ENCODE data around the gene GJC1.
"Not testable (repeated sequence)": the region's sequence is repeated elsewhere in the genome, so short reads cannot be mapped to it uniquely, and the experiment has no call there.

The GJC1 gene

DNA sequence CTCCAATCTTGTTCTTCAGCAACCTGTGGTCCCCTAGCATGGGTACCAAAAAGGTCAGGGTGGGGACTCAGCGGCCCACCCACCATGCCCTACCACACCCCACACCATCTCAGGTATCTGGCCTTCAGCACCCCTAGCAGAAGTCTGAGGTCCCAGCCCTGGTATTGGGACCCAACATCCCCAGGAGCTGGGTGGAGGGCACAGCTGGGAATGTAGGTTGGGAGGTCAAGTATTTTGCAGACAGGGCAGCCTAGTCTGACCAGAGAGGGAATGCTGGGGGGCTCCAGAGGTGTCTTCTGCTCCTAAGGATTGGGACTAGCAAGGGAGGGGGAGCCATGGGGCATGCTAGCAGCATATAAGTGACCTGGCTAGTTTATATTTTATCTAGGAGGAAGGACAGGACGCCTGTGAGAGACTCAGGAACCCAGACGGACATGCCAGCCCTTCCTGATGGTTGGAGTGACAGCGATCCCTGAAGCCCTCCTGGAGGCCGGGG, 72.1 kb downstream of the GJC1 start:
- no peak for DNase-seq

DNA sequence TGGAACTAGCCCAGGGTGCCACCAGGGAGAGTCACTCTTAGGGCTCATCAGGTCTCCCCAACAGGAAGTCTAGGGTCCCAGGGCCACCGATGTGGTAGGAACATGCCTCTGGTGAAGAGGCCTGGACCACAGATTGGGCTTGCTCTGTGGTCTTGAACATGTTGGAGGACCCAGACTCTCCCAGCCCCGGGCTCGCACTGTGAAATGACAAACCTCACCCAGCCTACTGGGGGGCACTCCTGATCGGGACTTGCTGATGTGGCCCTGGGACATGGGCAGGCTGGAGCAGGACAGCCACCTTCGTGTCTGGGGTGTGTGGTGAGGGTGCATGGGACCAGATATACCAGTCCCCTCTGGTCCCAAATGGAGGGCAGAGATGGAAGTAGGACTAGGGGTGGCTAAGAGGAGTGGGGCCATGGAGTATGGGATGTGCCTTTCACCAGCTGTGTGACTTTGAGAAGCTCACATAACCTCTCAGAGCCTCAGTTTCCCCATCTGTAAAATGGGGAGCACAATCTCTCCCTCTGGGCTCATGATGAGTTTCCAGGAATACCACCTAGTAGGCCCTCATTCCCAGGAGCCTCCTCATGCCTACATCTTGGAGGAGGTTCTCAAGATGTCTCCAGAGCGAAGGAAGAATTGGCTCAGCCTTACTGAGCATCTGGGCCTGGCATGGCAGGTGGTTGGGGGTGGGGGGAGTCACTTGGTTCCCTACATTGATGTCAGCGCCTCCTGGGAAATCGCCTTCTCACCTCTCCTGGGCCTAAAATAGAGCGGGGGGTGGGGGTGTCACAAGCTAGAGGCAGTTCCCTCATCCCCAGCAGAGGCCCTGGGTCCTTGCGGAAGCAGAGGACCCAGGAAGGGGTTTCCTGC, 72.8 kb downstream of the GJC1 start:
- no peak for DNase-seq

DNA sequence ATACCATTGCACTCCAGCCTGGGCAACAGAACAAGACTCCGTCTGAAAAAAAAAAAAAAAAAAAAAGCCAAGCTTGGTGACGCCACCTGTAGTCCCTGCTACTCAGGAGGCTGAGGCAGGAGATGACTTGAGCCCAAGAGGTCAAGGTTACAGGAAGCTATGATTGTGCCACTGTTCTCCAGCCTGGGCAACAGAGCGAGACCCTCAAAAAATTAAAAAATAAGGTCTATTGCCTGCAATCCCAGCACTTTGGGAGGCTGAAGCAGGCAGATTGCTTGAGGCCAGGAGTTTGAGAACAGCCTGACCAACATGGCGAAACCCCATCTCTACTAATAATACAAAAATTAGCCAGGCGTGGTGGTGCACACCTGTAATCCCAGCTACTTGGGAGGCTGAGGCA, 74.9 kb downstream of the GJC1 start:
- not testable (repeated sequence) for DNase-seq

DNA sequence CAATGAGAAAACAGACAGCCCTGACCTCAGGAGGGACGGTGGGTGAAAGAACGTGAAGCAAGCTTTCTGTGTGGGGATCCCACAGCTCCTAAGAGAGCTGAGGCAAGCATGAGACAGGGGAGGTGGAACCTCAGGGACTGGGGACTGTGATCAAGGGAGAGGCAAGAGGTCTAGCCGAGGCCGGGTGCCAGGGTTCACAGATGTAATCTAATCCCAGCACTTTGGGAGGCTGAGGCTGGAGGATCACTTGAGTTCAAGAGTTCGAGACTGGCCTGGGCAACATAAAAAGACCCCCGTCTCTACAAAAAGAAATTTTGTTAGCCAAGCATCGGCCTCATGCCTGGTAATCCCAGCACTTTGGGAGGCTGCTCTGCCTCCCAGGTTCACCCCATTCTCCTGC, 75.8 kb downstream of the GJC1 start:
- no peak for DNase-seq

DNA sequence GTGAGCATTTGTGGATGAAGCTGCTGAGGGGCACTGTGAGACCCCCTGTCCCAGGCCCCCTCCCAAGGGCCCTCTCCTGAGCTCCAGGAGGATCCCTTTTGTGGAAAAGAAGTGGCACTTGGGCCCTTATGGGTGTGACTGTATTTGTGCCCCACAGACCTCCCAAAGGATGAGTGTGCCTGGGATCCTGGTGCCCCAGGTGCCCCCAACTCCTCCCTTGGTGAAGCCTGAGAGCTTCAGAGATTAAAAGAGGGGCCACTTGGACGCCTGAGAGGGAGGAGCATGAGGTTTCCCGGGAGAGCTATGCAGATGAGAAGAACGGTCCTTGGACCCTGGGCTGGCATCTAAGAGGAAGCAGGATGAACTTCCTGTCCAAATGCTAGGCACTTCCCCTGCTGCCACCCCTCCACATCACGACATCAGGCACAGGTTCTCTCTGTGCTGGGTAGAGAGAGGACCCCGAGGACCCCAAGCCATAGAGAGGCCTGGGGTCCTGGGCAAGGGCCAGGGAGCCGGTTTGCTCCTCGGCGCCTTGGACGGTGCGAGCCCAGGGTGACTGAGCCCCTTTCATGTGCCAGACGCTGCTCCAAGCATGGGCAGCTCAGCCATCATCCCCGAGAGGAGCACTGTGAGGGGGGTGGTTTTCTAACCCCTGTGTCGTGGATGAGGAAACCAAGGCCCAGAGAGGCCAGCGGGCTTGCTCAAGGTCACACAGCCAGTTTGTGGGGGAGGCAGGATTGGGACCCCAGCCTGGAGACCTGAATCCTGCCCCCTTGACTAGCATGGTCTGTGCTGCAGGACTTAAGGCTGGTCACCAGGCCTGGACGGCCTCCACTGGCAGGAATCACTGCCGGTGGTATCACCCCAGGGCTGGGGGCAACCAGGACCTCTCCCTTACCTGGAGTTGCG, 76.9 kb downstream of the GJC1 start:
- no peak for DNase-seq

DNA sequence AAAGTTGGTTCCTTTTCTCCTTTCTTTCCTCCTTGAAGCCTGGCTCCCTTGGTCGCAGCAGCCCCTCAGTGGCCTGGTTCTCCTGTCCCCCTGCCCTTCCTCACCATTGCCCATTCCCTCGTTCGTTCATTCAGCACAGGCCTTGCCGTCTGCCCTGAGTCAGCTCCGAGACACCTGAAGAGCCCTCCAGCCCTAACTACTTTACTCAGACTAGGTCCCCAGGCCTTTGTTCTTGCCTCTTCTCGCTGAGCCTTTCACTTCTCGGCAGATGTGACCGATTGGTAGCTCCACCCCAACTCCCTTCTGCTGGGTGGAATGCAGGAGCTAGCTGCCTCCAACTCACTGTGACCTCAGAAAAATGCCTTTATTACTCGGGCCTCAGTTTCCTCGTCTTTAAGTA, 78.3 kb downstream of the GJC1 start:
- no peak for DNase-seq

DNA sequence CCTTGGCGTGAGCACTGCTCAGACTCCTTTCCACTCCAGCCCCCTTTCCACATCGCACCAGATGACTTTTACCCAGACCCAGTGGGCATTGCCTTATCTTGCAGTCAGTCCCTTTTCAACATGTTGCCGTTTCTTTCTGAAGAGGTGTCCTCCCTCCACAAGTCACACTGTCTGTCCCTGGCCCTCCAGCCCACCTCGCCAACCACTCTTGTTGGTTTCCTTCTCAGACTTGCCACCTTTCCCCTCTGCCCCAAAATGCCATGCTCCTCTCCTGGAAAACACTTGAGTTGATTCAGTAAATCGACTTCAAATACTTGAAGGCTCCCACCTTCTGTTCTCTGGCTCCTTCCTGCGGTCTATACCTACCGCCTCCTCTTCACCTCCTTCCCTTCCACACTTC, 78.8 kb downstream of the GJC1 start:
- DNase-seq, result no peak

DNA sequence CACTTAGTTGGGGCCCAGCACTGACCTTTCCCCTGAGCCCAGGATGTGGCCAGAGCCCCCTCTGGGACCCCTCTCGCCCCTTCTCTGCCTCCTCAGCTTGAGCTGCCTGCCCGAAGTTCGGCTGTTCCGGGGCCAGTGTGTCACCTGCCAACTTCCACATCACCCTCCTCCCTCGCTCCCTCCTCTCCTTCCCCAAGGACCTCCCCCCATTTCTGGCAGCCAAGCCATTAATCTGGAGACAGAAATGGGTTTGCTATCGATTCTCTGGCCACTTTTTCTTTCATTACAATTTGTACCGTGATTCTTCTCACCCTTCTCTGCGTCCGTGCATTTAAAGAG, 80.1 kb downstream of the GJC1 start:
- DNase-seq, result no peak

DNA sequence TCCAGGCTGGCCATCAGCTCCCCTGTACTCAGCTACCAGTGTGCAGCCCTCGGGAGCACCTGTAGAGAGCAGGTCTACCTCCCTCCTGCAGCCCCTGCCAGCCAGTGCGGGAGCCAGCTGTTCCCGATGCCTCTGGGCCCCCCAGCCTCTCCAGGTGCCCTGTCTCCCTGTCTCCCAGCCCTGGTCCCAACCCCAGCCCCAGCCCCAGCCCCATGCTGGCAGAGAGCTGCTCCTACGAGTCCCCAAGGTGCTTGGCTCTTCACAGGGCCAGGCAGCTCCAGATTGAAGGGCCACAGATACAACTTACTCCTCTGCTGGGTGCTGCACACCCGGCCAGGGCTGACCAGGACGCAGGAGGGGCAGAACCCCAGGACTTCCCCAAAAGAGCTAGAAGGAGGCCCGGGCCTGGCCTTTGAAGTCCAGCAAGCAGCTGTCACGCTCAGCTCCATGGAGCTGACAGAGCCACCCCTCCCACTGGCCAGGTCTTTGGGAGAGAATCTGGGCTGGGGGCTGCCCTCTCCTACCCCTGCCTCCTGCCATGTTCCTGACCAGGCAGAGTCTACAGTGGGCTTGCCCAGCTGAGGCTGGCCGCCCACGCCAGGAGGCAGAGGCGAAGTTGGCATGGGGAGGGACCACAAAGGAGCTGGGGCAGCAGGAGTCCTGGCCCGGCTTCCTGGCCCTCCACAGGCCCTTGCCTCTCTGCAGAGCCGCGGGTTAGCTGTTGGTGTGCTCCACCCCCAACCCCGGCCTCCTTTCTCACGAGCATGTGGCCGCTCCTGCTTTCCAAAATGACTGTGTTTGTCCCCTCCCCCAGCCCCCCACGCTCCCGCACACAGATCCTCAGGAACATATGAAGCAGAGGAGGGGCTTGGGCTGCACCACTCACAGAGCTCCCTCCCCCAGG, 80.8 kb downstream of the GJC1 start:
- no peak for DNase-seq

Measured in NCI-H2227 treated with DMSO at 0.1 percent for 48 hours (cell line).